PC-3 (cell line): ENCODE data around the gene CAMSAP1. TPM values are rescaled to one million over a fixed set of nuclear protein-coding genes. Genes with fewer than 3 reads are reported as not detected.

Experiments
- ATAC-seq: fragments of 200-7000 bp; cut with Tn5 transposase; 2 replicates; pipeline ENCODE4 v1.9.1; 2020; ENCODE audit warnings: mild to moderate bottlenecking, moderate library complexity
- BruUV-seq: library from RNA; stranded (reverse); fragments of 400-500 nt; replicated peaks from 2 replicates; lab custom pipeline; 2021; lab: Mats Ljungman, UMichigan
- CTCF ChIA-PET: fragments of 300-600 bp; sonication (Branson Sonifier 250); formaldehyde crosslinking; loops from one replicate; lab custom pipeline; 2022; ENCODE audit warnings: antibody characterized with exemption; lab: Charles Lee
- POLR2A ChIA-PET: fragments of 300-600 bp; sonication (Branson Sonifier 250); formaldehyde crosslinking; loops from one replicate; lab custom pipeline; 2022; ENCODE audit warnings: antibody characterized with exemption; ENCODE audit not compliant: unreplicated experiment; lab: Charles Lee
- DNase-seq: peaks from one replicate; pipeline ENCODE4 v3.0.0-alpha.2; 2015
- H2AFZ ChIP-seq: fragments of 300-600 bp; sonication (generic); 2 replicates; pipeline ENCODE4 v1.6.0; 2016; ENCODE audit warnings: antibody characterized with exemption, low read length
- H3F3A ChIP-seq: fragments of 300-600 bp; sonication (generic); one replicate; pipeline ENCODE4 v1.6.0; 2017; ENCODE audit warnings: antibody characterized with exemption, low read length, control low read depth, mild to moderate bottlenecking; ENCODE audit not compliant: unreplicated experiment
- H3K27ac ChIP-seq: fragments of 300-600 bp; sonication (generic); 2 replicates; pipeline ENCODE4 v1.5.1; 2016; ENCODE audit warnings: mild to moderate bottlenecking, low read length
- H3K27me3 ChIP-seq: fragments of 300-600 bp; sonication (generic); 2 replicates; pipeline ENCODE4 v1.6.1; 2016; ENCODE audit warnings: low read length, mixed read lengths
- H3K36me3 ChIP-seq: fragments of 300-600 bp; sonication (generic); 2 replicates; pipeline ENCODE4 v1.6.1; 2016; ENCODE audit warnings: low read depth, mixed run types, low read length, mixed read lengths
- H3K4me1 ChIP-seq: fragments of 300-600 bp; sonication (generic); 2 replicates; pipeline ENCODE4 v1.5.1; 2016; ENCODE audit warnings: low read length; ENCODE audit not compliant: insufficient read depth
- H3K4me2 ChIP-seq: fragments of 300-600 bp; sonication (generic); 2 replicates; pipeline ENCODE4 v1.6.0; 2016; ENCODE audit warnings: low read length
- H3K4me3 ChIP-seq: fragments of 300-600 bp; sonication (generic); 2 replicates; pipeline ENCODE4 v1.5.1; 2016; ENCODE audit warnings: mild to moderate bottlenecking, low read length, mixed read lengths
- H3K79me2 ChIP-seq: fragments of 300-600 bp; sonication (generic); 2 replicates; pipeline ENCODE4 v1.6.1; 2017; ENCODE audit warnings: low read length, mixed read lengths
- H3K9ac ChIP-seq: fragments of 300-600 bp; sonication (generic); 2 replicates; pipeline ENCODE4 v1.6.0; 2016; ENCODE audit warnings: mild to moderate bottlenecking, low read length
- H3K9me2 ChIP-seq: fragments of 300-600 bp; sonication (generic); replicated peaks from 2 replicates; pipeline ENCODE4 v1.6.1; 2016; ENCODE audit warnings: mixed run types, low read length, mixed read lengths
- H3K9me3 ChIP-seq: fragments of 300-600 bp; sonication (generic); 2 replicates; pipeline ENCODE4 v1.6.1; 2016; ENCODE audit warnings: low read length, mixed read lengths
- H4K20me1 ChIP-seq: fragments of 300-600 bp; sonication (generic); 2 replicates; pipeline ENCODE4 v1.6.1; 2016; ENCODE audit warnings: low read length, mixed read lengths
- CTCF ChIP-seq: fragments of 300-600 bp; sonication (generic); conservative IDR thresholded peaks from 2 replicates; pipeline ENCODE4 v1.5.1; 2017; ENCODE audit warnings: antibody characterized with exemption, low read depth, mild to moderate bottlenecking, low read length
- EZH2 ChIP-seq: fragments of 300-600 bp; sonication (generic); IDR thresholded peaks from one replicate; pipeline ENCODE4 v1.6.1; 2017; ENCODE audit warnings: antibody characterized with exemption, mild to moderate bottlenecking, low read length; ENCODE audit not compliant: unreplicated experiment
- EZH2phosphoT487 ChIP-seq: fragments of 300-600 bp; sonication (generic); IDR thresholded peaks from 2 replicates; pipeline ENCODE4 v1.6.1; 2018; ENCODE audit warnings: mild to moderate bottlenecking, antibody characterized with exemption, low read length, borderline replicate concordance
- intact Hi-C: fragments of 100-400 bp; cut with micrococcal nuclease; formaldehyde crosslinking; loops from 2 replicates; pipeline ENCODE4 v1.9.0; 2023
- total RNA-seq: library from RNA; depleted of rRNA; stranded (reverse); fragments of >200 nt; gene quantifications from 2 replicates; pipeline ENCODE4 v1.2.3, GENCODE V29; 2014

The CAMSAP1 gene
- total RNA-seq, 1 experiment from 2014 or later: 16.4 TPM

GRCh38 chr9:135791431-135792267 is 115.7 kb downstream of the CAMSAP1 start:
- ATAC-seq: no peak
- POLR2A ChIA-PET: no interaction called here
- no peaks in the 10 kb centered on the region for H3K27me3 ChIP-seq
- no peak overlapping the region for H2AFZ ChIP-seq
- intact Hi-C loops: no loop called here
- no peak overlapping the region for H3K4me2 ChIP-seq
- H3K9ac ChIP-seq: no peak overlapping the region
- H3K9me2 ChIP-seq: no peaks in the 10 kb centered on the region
- H3K36me3 ChIP-seq: no peaks in the 10 kb centered on the region
- no peaks in the 10 kb centered on the region for H3K4me1 ChIP-seq
- no TSS peak for BruUV-seq
- no peaks in the 10 kb centered on the region for H3K79me2 ChIP-seq
- H3F3A ChIP-seq: no peaks in the 10 kb centered on the region
- no peak overlapping the region for H3K27ac ChIP-seq
- CTCF ChIA-PET: no interaction called here
- no peak for DNase-seq
- TF ChIP-seq EZH2phosphoT487 (no peak), EZH2 (no peak), CTCF (no peak)
- H3K9me3 ChIP-seq: no peaks in the 10 kb centered on the region
- no peaks in the 10 kb centered on the region for H4K20me1 ChIP-seq
- H3K4me3 ChIP-seq: no peak overlapping the region

- ATAC-seq: no peak
- ChIA-PET POLR2A (no interaction called here), CTCF (no interaction called here)
- Histone ChIP-seq H3K4me1 (no peaks in the 10 kb centered on the region), H3F3A (no peaks in the 10 kb centered on the region), H3K79me2 (no peaks in the 10 kb centered on the region), H3K36me3 (no peaks in the 10 kb centered on the region), H2AFZ (no peak overlapping the region), H3K27me3 (no peaks in the 10 kb centered on the region), H3K4me2 (no peak overlapping the region), H4K20me1 (no peaks in the 10 kb centered on the region), H3K9me3 (no peaks in the 10 kb centered on the region), H3K4me3 (no peak overlapping the region), H3K9ac (no peak overlapping the region), H3K27ac (no peak overlapping the region), H3K9me2 (no peaks in the 10 kb centered on the region)
- no peak for DNase-seq
- intact Hi-C loops: no loop called here
- no peak for TF ChIP-seq EZH2
- TF ChIP-seq EZH2phosphoT487: no peak
- no peak for TF ChIP-seq CTCF
- no TSS peak for BruUV-seq
Observed at GRCh38 chr9:135790850-135791249, 116.5 kb downstream of the CAMSAP1 start.

- BruUV-seq: no TSS peak
- DNase-seq (no peak), ATAC-seq (no peak)
- Histone ChIP-seq H3K4me2 (no peak overlapping the region), H3K9ac (no peak overlapping the region), H3K79me2 (no peaks in the 10 kb centered on the region), H3K4me3 (no peak overlapping the region), H3K27me3 (no peaks in the 10 kb centered on the region), H2AFZ (no peak overlapping the region), H3K9me3 (no peaks in the 10 kb centered on the region), H3K36me3 (no peaks in the 10 kb centered on the region), H3K27ac (no peak overlapping the region), H4K20me1 (no peaks in the 10 kb centered on the region), H3K4me1 (no peaks in the 10 kb centered on the region), H3K9me2 (no peaks in the 10 kb centered on the region), H3F3A (no peaks in the 10 kb centered on the region)
- TF ChIP-seq EZH2 (no peak), EZH2phosphoT487 (no peak), CTCF (no peak)
- ChIA-PET CTCF (no interaction called here), POLR2A (no interaction called here)
- intact Hi-C loops: no loop called here
Observed at GRCh38 chr9:135790356-135790755, 117.0 kb downstream of the CAMSAP1 start.
